GM18519 (cell line): Measurements from ENCODE around the gene SLC26A3.

Experiments
- ATAC-seq: cut with Tn5 transposase; IDR thresholded peaks from one replicate; pipeline ENCODE4 v1.9.1; 2021; ENCODE audit warnings: mild to moderate bottlenecking, moderate library complexity; ENCODE audit not compliant: unreplicated experiment, low FRiP score

The SLC26A3 gene

DNA sequence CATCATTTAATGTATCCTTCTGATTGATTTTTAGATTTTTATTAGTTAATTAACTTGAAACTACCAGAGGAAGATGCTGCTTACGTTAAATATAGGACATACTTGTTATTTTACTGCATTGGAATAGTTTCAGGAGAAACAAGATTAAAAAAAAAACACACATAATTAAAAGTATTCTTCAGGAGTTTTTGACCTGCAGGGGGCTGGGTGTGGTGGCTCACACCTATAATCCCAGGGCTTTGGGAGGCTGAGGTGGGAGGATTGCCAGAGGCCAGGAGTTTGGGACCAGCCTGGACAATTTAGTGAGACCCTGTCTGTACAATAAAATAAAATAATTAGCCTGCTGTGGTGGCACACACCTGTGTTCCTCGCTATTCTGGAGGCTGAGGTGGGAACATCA, 48.4 kb downstream of the SLC26A3 start:
- ATAC-seq, result no peak

DNA sequence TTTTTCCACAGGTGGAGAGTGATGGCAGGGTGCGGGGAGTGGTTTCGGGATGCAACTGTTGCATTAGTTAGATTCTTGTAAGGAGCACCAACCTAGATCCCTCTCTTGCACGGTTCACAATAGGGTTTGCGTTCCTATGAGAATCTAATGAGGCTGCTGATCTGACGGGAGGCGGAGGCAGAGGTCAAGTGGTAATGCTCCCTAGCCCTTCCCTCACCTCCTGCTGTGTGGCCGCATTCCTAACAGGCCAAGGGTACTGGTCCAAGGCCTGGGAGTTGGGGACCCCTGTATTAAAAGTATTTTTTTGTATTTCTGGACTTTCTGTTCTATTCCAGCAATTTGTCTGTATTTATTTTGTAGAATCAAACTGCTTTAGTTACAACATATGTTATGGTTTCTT, 51.9 kb downstream of the SLC26A3 start:
- no peak for ATAC-seq

DNA sequence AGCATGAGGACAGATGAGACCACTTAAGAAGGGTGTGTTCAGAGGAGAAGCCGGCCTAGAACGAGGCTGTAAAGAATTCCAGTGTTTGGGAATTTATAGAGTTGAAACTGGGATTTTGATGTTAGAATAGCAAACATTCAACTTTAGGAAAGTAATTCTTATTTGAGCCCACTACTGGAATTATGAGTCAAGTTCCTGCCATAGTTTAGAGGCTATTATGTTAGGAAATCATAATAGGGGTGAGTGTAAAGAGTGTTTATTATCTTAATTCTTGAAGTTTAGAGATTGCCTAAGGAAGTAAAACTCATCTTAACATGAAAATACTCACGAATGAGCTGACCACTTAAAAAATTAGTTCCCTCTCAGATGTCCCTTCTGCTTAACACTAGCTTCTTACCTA, 57.0 kb downstream of the SLC26A3 start:
- no peak for ATAC-seq

DNA sequence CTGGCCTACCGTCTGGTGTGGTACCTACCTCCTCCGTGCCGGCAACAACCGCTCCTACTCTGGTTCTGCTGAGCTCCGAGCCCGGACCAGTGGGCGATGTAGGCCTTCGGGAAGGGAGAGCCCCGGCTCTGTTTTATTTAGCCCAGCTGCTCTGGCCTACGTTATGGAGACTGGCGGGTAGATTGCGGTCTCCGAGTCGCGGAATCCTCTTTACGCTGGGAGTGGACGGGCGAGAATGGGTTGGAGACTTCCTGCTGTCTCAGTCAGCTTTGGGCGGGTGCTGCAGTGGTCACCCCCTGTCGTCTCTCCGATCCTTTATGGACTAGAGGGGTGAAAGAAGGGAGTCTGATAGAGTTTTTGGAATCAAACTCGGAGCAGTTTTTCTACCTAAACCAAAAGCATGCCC, 58.7 kb downstream of the SLC26A3 start:
- ATAC-seq, result peak; percentile 13

DNA sequence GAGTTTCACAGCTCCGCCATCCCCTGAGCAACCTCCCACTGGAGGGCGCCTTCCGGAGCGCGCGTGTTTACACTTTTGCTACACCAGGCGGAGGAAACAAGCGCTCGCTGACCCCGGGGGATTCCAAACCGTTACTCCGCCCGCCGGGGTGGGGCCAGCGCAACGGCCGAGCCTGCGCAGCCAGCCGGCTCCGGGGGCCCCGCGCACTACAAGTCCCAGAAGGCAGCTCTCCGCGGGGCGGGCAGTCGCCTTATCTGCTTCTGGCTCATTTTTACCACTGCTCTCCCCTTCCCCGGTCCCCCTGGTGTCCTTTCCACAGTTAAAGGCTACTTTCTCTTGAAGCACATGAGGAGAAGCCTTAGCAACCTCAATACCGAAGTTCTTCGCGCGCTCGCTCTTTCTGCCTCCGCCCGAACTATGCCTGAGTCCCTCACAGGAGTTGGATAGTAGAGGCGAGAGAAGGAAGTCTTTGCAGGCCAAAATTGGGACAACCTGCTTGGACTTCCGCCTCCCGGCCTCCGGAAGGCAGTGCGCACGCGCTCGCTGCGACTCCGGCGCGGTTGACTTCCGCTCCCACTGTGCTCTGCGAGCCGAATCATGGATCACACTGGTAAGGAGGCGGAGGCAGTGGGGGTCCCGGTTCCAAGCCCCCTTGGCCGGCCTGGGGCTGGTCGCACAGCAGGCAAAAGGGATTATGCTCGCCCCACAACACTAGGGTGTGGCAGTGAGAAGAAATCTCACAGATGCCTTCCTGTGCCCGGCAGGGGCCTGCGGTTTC, 59.3 kb downstream of the SLC26A3 start, which contains the start of gene CBLL1:
Gene CBLL1 (plus strand): TSS at position 576 of the 778 bp plus-strand sequence. CDS start 22 bp downstream, at position 598.
- ATAC-seq, result peak; percentile 66

DNA sequence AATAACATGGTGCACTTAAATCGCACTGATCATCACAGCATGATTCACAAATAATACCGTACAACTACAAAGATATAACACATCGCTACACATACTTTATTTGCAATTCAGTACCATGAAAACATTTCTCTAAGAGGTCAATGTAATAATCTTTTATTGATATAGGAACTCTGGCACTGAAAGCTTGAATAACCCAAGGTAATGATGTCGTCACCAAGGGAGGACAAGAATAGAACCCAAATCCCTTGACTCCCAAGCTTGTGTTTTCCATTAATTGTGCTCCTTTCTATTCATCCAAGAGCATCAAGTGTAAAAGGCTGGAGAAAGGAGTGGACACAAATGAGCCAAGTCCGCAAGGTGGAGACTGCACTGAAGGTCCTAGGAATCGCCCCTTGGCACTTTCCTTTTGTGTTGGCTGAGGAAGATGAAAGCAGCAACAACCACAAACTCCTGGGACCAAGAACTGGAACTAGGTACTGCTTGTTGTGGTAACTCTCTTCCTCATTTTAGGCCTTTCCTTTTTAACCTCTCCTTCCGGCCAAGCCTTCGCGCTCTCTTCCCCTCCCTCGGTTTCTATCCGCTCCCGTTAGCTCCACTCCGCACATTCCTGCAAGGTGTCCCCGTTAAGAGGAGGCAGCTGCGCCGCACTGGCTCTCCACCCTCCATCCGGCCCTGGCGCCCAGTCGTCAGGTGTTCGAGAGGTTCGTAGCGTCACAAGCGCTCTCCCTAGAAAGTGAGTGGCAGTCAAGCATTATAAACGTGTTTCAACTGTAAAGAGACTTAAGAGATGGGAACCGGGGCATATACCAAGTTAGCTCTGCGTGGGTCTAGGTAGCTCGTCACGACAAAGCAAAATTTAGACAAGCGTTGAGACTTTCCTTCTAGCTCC, 60.1 kb downstream of the SLC26A3 start:
- ATAC-seq, result peak; percentile 26

DNA sequence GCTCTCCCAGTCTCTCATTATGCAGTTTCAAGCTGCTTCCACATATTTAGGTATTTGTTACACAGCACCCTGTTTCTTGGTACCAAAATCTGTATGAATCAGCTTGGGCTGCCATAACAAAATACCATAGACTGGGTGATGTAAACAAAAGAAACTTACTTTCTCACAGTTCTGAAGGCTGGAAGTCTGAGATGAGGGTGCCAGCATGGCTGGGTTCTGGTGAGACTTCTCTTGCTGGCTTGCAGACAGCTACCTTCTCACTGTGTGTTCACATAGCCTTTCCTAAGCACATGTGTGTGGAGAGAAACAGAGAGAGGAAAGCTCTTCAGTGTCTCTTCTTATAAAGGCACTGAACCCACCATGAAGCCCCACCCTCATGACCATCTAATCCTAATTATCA, 74.7 kb downstream of the SLC26A3 start:
- no peak for ATAC-seq

DNA sequence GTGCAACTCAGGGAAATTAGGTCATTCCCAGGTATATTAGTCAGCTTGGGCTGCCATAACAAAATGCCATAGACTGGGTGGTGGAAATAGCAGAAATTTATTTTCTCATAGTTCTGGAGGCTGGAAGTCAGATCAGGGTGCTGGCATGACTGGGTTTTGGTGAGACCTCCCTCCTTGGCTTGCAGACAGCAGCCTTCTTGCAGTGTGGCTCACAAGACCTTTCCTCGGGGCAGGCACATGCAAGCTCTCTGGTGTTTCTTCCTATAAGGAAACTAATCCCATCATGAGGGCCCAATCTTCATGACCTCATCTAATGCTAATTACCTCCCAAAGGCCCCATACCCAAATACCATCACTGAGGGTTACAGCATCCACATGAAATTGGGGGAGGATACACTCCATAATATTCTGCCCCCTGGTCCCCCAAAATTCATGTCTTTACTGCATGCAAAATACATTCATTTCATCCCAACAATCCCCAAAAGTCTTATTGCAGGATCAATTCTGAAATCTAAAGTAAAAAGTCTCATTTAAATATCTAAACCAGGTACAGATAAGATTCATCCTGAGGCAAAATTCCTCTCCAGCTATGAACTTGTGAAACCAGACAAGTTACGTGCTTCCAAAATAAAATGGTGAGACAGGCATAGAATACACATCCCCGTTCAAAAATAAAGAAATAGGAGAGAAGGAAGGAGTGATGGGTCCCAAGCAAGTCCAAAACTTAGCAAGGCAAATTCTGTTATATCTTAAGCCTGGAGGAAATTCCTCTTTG, 76.5 kb downstream of the SLC26A3 start:
- no peak for ATAC-seq

DNA sequence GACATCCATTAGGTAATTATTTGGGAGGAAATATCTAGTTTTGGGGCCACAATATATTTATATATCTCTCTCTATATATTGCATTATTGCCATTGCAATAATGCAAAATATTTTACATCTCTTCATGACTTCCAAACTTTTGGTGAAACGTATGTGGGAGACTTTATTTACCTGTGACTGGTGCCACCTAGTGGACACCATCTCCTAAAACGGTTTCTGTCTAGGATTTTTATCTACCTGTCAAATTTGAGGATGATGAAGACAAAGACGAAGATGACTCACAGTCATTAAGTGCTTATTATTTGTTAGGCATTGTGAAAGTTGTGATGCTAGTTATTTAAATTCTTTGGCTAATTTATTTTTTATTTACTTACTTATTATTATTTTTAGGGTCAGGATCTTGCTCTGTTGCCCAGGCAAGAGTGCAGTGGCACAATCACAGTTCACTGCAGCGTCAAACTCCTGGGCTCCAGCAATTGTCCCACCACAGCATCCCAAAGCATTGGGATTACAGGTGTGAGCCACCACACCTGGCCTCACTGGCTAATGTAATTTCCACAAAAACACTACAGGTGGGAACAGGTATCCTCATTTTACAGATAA, 77.8 kb downstream of the SLC26A3 start:
- no peak for ATAC-seq

DNA sequence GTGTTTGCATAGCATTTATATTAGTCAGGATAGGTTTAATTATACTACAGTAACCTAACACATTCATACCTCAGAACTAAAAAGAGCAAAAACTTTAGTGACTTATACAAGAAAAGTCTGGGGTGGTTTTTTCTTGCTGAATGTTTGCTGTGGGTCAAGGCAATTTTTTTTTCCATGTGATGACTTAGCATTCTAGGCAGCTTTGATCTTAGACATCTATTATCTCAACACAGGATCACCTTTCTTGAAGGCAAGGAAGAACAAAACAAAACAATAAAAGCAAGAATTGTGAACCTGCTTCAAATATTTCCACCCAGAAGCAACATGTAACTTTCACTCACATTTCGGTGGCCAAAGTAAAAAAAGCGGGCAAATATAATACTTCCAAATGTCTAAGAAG, 79.8 kb downstream of the SLC26A3 start:
- ATAC-seq, result no peak

DNA sequence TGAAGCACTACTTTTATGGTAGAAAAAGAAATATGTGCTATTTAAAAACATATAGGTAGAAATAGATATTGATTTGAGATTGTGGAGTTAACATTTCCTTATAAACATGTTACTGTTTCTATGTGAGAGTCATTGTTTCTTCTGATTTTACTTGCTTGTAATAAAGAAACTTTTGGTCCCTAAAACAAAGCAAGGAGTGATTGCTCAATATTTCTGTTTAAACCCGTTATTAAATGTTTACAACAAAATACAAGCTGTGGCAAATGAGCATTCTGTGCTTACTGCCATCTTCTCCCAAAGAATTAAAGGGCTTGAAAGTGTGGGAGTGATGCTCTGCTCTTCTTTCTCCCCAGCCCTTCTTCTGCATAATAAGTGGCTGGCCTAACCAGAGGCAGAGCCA, 81.7 kb downstream of the SLC26A3 start:
- no peak for ATAC-seq

DNA sequence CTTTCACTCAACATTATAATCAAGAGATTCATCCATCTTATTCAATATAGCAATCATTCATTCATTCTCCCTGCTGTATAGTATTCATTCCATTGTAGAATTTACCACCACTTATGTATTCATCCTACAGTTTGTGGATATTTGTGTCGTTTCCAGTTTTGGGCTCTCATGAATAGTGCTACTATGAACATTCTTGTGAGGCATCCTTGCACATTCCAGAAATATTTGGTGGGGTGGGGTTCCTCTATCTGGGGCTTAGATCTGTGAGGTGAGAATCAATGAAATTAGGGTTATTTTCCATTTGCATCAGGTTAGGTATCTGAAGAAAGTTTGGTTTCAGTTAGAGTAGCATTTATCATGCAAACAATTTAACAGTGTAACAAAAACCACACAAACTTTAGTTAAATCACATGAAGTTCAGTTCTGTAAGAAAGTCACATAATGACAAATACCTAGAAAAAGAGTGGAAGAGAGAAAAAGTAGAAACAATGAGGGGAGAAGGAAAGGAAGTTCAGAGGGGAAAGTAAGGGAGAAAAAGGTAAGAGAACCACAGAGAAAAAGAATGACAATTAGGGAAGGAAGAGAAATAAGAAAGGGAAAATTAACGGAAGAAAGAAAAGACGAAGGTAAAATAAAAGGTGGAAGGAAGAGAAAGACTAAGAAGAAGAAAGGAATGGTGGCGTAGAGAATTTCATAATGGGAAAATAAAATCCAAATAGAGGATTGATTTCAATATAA, 84.4 kb downstream of the SLC26A3 start:
- no peak for ATAC-seq

DNA sequence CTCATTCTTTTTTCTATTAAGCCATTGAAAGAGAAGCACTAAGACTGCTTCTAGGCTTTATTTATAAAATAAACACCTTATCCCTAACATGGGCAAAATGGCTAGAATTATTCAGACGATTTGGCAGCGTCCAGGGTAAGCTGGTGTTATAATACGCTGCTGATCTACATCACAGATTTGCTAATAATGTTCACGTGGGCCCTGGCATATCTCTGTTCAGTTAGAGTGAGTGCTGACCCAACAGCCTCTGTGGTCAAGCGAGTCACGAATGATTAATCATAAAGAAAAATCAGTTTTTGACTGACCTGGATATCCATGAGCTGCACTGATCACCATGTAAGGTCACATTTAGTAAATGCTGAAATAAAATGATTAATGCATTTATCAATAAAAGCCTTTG, 87.5 kb downstream of the SLC26A3 start:
- no peak for ATAC-seq
